Neural cell (in vitro differentiated cells): ENCODE measurements around the gene MMP3. TPM values are rescaled to one million over a fixed set of nuclear protein-coding genes. Genes with fewer than 3 reads are reported as not detected.

Source experiments
- H2AFZ ChIP-seq: fragments of 200-600, 300-800 bp; sonication (generic), shearing (Covaris generic); 2 replicates; pipeline ENCODE4 v1.6.0; 2014; ENCODE audit warnings: low read depth, mild to moderate bottlenecking, antibody characterized with exemption, low read length, moderate library complexity
- H3F3A ChIP-seq: fragments of 200-600 bp; shearing (Covaris generic); 2 replicates; pipeline ENCODE4 v1.6.1; 2016; ENCODE audit warnings: mild to moderate bottlenecking, moderate library complexity, mixed read lengths, antibody characterized with exemption, low read length; ENCODE audit not compliant: insufficient read depth, poor library complexity, severe bottlenecking
- H3K27ac ChIP-seq: fragments of 200-600, 300-800 bp; sonication (generic), shearing (Covaris generic); 2 replicates; pipeline ENCODE4 v1.5.1; 2014; ENCODE audit warnings: mild to moderate bottlenecking, low read length, moderate library complexity
- H3K27me3 ChIP-seq: fragments of 300-800, 200-600 bp; sonication (generic), shearing (Covaris generic); 2 replicates; pipeline ENCODE4 v1.6.0; 2014; ENCODE audit warnings: mild to moderate bottlenecking, low read depth, low read length, moderate library complexity; ENCODE audit not compliant: insufficient read depth
- H3K36me3 ChIP-seq: fragments of 300-800, 200-600 bp; sonication (generic), shearing (Covaris generic); 2 replicates; pipeline ENCODE4 v1.5.1; 2014; ENCODE audit warnings: mild to moderate bottlenecking, antibody characterized with exemption, low read length, moderate library complexity; ENCODE audit not compliant: insufficient read depth
- H3K4me2 ChIP-seq: fragments of 300-800, 200-600 bp; sonication (generic), shearing (Covaris generic); 2 replicates; pipeline ENCODE4 v1.6.0; 2014; ENCODE audit warnings: mild to moderate bottlenecking, low read length
- H3K4me3 ChIP-seq: fragments of 300-800, 200-600 bp; sonication (generic), shearing (Covaris generic); 2 replicates; pipeline ENCODE4 v1.5.1; 2014; ENCODE audit warnings: mild to moderate bottlenecking, low read length, moderate library complexity
- H3K79me2 ChIP-seq: fragments of 200-600 bp; shearing (Covaris generic); replicated peaks from 2 replicates; pipeline ENCODE4 v1.6.0; 2014; ENCODE audit warnings: mild to moderate bottlenecking, low read length, moderate library complexity; ENCODE audit not compliant: insufficient read depth
- H3K9ac ChIP-seq: fragments of 300-800, 200-600 bp; sonication (generic), shearing (Covaris generic); 2 replicates; pipeline ENCODE4 v1.6.1; 2016; ENCODE audit warnings: mild to moderate bottlenecking, low read length, mixed read lengths
- H3K9me2 ChIP-seq: fragments of 200-600 bp; shearing (Covaris generic); 2 replicates; pipeline ENCODE4 v1.6.1; 2016; ENCODE audit warnings: mild to moderate bottlenecking, low read length, mixed read lengths; ENCODE audit not compliant: insufficient read depth
- H3K9me3 ChIP-seq: fragments of 200-600, 300-800 bp; sonication (generic), shearing (Covaris generic); 2 replicates; pipeline ENCODE4 v1.6.1; 2016; ENCODE audit warnings: mild to moderate bottlenecking, mixed run types, low read length, moderate library complexity, mixed read lengths
- H4K20me1 ChIP-seq: fragments of 200-600 bp; shearing (Covaris generic); 2 replicates; pipeline ENCODE4 v1.6.1; 2016; ENCODE audit warnings: mild to moderate bottlenecking, mixed run types; ENCODE audit not compliant: insufficient read depth
- EP300 ChIP-seq: fragments of 450-650 bp; conservative IDR thresholded peaks from 2 replicates; pipeline ENCODE4 v1.6.1; 2014; ENCODE audit warnings: antibody characterized with exemption, mild to moderate bottlenecking, moderate library complexity; ENCODE audit not compliant: poor library complexity, severe bottlenecking
- EZH2 ChIP-seq: fragments of 200-600, 300-800 bp; shearing (Covaris generic), sonication (generic); IDR thresholded peaks from 2 replicates; pipeline ENCODE4 v1.6.1; 2014; ENCODE audit warnings: antibody characterized with exemption, low read length, borderline replicate concordance, mild to moderate bottlenecking; ENCODE audit not compliant: insufficient read depth, poor library complexity, severe bottlenecking
- MXI1 ChIP-seq: fragments of 450-650 bp; conservative IDR thresholded peaks from 2 replicates; pipeline ENCODE4 v1.6.1; 2014; ENCODE audit warnings: antibody characterized with exemption, mild to moderate bottlenecking; ENCODE audit not compliant: poor library complexity, severe bottlenecking
- POLR2AphosphoS5 ChIP-seq: IDR thresholded peaks from 2 replicates; pipeline ENCODE4 v1.6.1; 2012
- RAD21 ChIP-seq: fragments of 450-650 bp; conservative IDR thresholded peaks from 2 replicates; pipeline ENCODE4 v1.6.1; 2014; ENCODE audit warnings: antibody characterized with exemption, mild to moderate bottlenecking, moderate library complexity
- SMC3 ChIP-seq: fragments of 450-650 bp; conservative IDR thresholded peaks from 2 replicates; pipeline ENCODE4 v1.6.1; 2014; ENCODE audit warnings: antibody characterized with exemption, mild to moderate bottlenecking, moderate library complexity; ENCODE audit not compliant: poor library complexity
- TAF1 ChIP-seq: IDR thresholded peaks from 2 replicates; pipeline ENCODE4 v1.6.1; 2012; ENCODE audit warnings: low read depth
- polyA plus RNA-seq: library from polyadenylated mRNA; depleted of rRNA; stranded (reverse); fragments of >200 nt; gene quantifications from 2 replicates; pipeline ENCODE4 v1.2.3, GENCODE V29; 2014
- TF ChIP-seq, protein P1 (sequence below): fragments of 450-650 bp; IDR thresholded peaks from 2 replicates; pipeline ENCODE4 v1.5.1; 2014; ENCODE audit warnings: antibody characterized with exemption, mild to moderate bottlenecking, moderate library complexity; ENCODE audit not compliant: poor library complexity, severe bottlenecking
- TF ChIP-seq, protein P2 (sequence below): IDR thresholded peaks from 2 replicates; pipeline ENCODE4 v1.6.1; 2012; ENCODE audit warnings: borderline replicate concordance

The MMP3 gene
- polyA plus RNA-seq, 1 donor from 2014 or later, result not detected

DNA sequence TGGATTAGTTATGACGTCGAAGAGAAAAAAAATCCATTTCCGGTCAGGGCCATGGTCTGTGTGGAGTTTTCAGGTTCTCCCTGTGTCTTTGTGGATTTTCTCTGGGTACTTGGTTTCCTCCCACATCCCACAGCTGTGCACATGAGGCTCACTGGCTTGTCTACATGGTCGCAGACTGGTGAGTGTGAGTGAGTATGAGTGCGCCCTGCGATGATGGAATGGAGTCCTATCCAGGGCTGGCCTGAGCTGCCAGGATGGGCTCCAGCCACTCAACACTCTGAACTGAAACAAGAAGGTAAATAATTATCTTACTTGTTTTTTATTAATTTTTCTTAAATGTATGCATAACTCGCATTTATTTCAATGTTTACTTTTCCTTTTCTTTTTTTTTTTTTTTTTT, 10.8 kb downstream of the MMP3 start:
- Histone ChIP-seq H3F3A (no peaks in the 10 kb centered on the region), H4K20me1 (no peaks in the 10 kb centered on the region), H2AFZ (no peak overlapping the region), H3K9ac (no peak overlapping the region), H3K27ac (no peak overlapping the region), H3K4me2 (no peak overlapping the region), H3K4me3 (no peak overlapping the region), H3K36me3 (no peaks in the 10 kb centered on the region), H3K27me3 (no peaks in the 10 kb centered on the region), H3K9me2 (no peaks in the 10 kb centered on the region), H3K9me3 (no peaks in the 10 kb centered on the region), H3K79me2 (no peaks in the 10 kb centered on the region)
- no peak for TF ChIP-seq POLR2AphosphoS5
- TF ChIP-seq, protein P1, sequence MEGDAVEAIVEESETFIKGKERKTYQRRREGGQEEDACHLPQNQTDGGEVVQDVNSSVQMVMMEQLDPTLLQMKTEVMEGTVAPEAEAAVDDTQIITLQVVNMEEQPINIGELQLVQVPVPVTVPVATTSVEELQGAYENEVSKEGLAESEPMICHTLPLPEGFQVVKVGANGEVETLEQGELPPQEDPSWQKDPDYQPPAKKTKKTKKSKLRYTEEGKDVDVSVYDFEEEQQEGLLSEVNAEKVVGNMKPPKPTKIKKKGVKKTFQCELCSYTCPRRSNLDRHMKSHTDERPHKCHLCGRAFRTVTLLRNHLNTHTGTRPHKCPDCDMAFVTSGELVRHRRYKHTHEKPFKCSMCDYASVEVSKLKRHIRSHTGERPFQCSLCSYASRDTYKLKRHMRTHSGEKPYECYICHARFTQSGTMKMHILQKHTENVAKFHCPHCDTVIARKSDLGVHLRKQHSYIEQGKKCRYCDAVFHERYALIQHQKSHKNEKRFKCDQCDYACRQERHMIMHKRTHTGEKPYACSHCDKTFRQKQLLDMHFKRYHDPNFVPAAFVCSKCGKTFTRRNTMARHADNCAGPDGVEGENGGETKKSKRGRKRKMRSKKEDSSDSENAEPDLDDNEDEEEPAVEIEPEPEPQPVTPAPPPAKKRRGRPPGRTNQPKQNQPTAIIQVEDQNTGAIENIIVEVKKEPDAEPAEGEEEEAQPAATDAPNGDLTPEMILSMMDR, result no peak
- no peak for TF ChIP-seq MXI1
- no peak for TF ChIP-seq RAD21
- TF ChIP-seq EP300, result no peak
- TF ChIP-seq TAF1, result no peak
- TF ChIP-seq SMC3, result no peak
- no peak for TF ChIP-seq EZH2
- TF ChIP-seq, protein P2, sequence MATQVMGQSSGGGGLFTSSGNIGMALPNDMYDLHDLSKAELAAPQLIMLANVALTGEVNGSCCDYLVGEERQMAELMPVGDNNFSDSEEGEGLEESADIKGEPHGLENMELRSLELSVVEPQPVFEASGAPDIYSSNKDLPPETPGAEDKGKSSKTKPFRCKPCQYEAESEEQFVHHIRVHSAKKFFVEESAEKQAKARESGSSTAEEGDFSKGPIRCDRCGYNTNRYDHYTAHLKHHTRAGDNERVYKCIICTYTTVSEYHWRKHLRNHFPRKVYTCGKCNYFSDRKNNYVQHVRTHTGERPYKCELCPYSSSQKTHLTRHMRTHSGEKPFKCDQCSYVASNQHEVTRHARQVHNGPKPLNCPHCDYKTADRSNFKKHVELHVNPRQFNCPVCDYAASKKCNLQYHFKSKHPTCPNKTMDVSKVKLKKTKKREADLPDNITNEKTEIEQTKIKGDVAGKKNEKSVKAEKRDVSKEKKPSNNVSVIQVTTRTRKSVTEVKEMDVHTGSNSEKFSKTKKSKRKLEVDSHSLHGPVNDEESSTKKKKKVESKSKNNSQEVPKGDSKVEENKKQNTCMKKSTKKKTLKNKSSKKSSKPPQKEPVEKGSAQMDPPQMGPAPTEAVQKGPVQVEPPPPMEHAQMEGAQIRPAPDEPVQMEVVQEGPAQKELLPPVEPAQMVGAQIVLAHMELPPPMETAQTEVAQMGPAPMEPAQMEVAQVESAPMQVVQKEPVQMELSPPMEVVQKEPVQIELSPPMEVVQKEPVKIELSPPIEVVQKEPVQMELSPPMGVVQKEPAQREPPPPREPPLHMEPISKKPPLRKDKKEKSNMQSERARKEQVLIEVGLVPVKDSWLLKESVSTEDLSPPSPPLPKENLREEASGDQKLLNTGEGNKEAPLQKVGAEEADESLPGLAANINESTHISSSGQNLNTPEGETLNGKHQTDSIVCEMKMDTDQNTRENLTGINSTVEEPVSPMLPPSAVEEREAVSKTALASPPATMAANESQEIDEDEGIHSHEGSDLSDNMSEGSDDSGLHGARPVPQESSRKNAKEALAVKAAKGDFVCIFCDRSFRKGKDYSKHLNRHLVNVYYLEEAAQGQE, result no peak

DNA sequence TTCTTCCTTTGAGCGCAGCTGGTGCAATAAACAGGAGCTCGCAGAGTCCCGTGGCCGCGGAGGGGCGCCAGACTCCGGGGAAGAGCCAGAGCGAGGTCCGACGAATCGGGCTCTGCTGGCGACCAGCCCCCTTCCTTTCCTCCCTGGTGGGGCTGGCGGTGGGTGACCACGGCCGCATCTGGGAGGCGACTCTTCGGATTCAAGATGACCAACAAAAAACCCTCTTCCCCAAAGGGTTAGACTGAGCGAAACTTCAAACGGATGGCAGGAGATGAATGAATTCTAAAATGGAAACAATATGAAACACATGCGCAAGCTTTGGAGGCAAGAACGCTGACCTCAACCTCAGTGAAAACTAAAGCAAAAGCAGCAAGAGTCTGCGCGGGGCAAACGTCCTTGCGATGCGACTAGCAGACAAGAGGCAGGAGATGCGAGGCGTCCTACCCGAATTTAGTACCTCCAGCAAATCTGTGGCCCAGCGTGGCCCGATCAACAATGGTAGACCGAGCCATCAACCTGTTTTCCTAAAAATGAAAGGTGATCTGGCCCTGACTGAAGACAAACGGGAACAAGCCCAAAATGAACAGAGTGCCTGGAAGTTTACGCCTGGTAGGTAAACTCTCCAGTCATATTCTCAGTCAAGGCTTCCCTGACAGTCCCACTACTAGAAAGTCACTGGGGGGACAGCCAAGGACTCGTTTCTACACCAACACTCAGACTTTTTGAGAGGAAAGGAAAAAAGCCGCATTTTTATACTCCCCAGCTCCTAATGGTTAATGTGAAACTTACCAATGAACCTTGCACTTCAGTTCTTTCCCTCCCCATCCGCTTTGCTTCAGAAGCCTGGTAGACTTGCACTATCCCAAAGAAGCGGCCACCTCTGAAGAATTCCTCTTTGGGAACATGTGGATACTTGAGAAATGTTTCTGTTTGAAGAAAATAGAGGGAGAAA, 11.6 kb downstream of the MMP3 start:
- Histone ChIP-seq H3K79me2 (no peaks in the 10 kb centered on the region), H3K27ac (no peak overlapping the region), H3K9ac (no peak overlapping the region), H4K20me1 (no peaks in the 10 kb centered on the region), H3K4me3 (no peak overlapping the region), H3F3A (no peaks in the 10 kb centered on the region), H3K9me2 (no peaks in the 10 kb centered on the region), H3K36me3 (no peaks in the 10 kb centered on the region), H3K9me3 (no peaks in the 10 kb centered on the region), H2AFZ (no peak overlapping the region), H3K27me3 (no peaks in the 10 kb centered on the region), H3K4me2 (no peak overlapping the region)
- TF ChIP-seq EP300 (no peak), SMC3 (no peak)
- TF ChIP-seq, protein P1, result no peak
